GM12875 (cell line): ENCODE measurements around the gene SLC45A3.

Experiments
- H3K4me3 ChIP-seq: one replicate; pipeline ENCODE4 v1.5.1; 2011; ENCODE audit warnings: low read depth, low read length, control low read depth
- CTCF ChIP-seq: IDR thresholded peaks from 2 replicates; pipeline ENCODE4 v1.5.1; 2011; ENCODE audit warnings: low read depth, mild to moderate bottlenecking, control low read depth, inconsistent platforms, low read length, moderate library complexity, borderline replicate concordance; ENCODE audit not compliant: insufficient read depth

Gene SLC45A3

GRCh38 chr1:205616563-205617293 lies 63.6 kb downstream of the SLC45A3 start:
- TF ChIP-seq CTCF = no peak

GRCh38 chr1:205615789-205616188 lies 64.5 kb downstream of the SLC45A3 start:
- H3K4me3 ChIP-seq = no peak overlapping the region
- TF ChIP-seq CTCF = no peak

More at GRCh38 chr1:205616563-205617293, 63.6 kb downstream of the SLC45A3 start:
- no peak overlapping the region for H3K4me3 ChIP-seq

GRCh38 chr1:205613854-205614412 lies 66.4 kb downstream of the SLC45A3 start:
- no peak overlapping the region for H3K4me3 ChIP-seq
- TF ChIP-seq CTCF = no peak

- H3K4me3 ChIP-seq = no peak overlapping the region
- TF ChIP-seq CTCF = no peak
These were observed 67.8 kb downstream of the SLC45A3 start for GRCh38 chr1:205612556-205612955.

GRCh38 chr1:205612104-205612503 lies 68.2 kb downstream of the SLC45A3 start:
- no peak overlapping the region for H3K4me3 ChIP-seq
- TF ChIP-seq CTCF = no peak

- no peak overlapping the region for H3K4me3 ChIP-seq
- TF ChIP-seq CTCF = no peak
These were observed 69.3 kb downstream of the SLC45A3 start for GRCh38 chr1:205610901-205611466.

GRCh38 chr1:205610036-205610435 lies 70.3 kb downstream of the SLC45A3 start:
- H3K4me3 ChIP-seq = no peak overlapping the region
- TF ChIP-seq CTCF = no peak
